ENCODE data around the gene SLC1A2.

The SLC1A2 gene

GRCh38 chr11:35324981-35325380, 94.4 kb downstream of the SLC1A2 start:
- DNase-seq (ENCODE audit: low spot score), result no peak

- DNase-seq (ENCODE audit: low spot score), result no peak
Measured at GRCh38 chr11:35324183-35324886, 95.0 kb downstream of the SLC1A2 start.

GRCh38 chr11:35323076-35323868, 96.1 kb downstream of the SLC1A2 start:
- no peak for DNase-seq (ENCODE audit: low spot score)

GRCh38 chr11:35322318-35322979, 96.9 kb downstream of the SLC1A2 start:
- no peak for DNase-seq (ENCODE audit: low spot score)

- no peak for DNase-seq (ENCODE audit: low spot score)
Measured at GRCh38 chr11:35321532-35322317, 97.6 kb downstream of the SLC1A2 start.

- DNase-seq (ENCODE audit: low spot score), result no peak
Measured at GRCh38 chr11:35321111-35321510, 98.2 kb downstream of the SLC1A2 start.

- DNase-seq (ENCODE audit: low spot score), result no peak
Measured at GRCh38 chr11:35318977-35319925, 100.1 kb downstream of the SLC1A2 start.

- no peak for DNase-seq (ENCODE audit: low spot score)
Measured at GRCh38 chr11:35318309-35318708, 101.0 kb downstream of the SLC1A2 start.

GRCh38 chr11:35317253-35317652, 102.1 kb downstream of the SLC1A2 start:
- DNase-seq (ENCODE audit: low spot score), result no peak

- DNase-seq (ENCODE audit: low spot score), result no peak
Measured at GRCh38 chr11:35316161-35316560, 103.2 kb downstream of the SLC1A2 start.

- no peak for DNase-seq (ENCODE audit: low spot score)
Measured at GRCh38 chr11:35313760-35314153, 105.6 kb downstream of the SLC1A2 start.

- no peak for DNase-seq (ENCODE audit: low spot score)
Measured at GRCh38 chr11:35313066-35313759, 106.1 kb downstream of the SLC1A2 start.

GRCh38 chr11:35311331-35311730, 108.0 kb downstream of the SLC1A2 start:
- DNase-seq (ENCODE audit: low spot score), result no peak

- DNase-seq (ENCODE audit: low spot score), result no peak
Measured at GRCh38 chr11:35308157-35308556, 111.2 kb downstream of the SLC1A2 start.

GRCh38 chr11:35307221-35307621, 112.1 kb downstream of the SLC1A2 start:
- no peak for DNase-seq (ENCODE audit: low spot score)

GRCh38 chr11:35305670-35306382, 113.5 kb downstream of the SLC1A2 start:
- DNase-seq (ENCODE audit: low spot score), result no peak

GRCh38 chr11:35304900-35305460, 114.4 kb downstream of the SLC1A2 start:
- DNase-seq (ENCODE audit: low spot score), result no peak

- no peak for DNase-seq (ENCODE audit: low spot score)
Measured at GRCh38 chr11:35304386-35304775, 115.0 kb downstream of the SLC1A2 start.
